ENCODE data around the gene AP2S1.
"Not testable (repeated sequence)": the region's sequence is repeated elsewhere in the genome, so short reads cannot be mapped to it uniquely, and the experiment has no call there.

AP2S1 gene

GRCh38 chr19:46840498-46840942, 10.1 kb downstream of the AP2S1 start:
- peak; percentile 43 for DNase-seq

GRCh38 chr19:46839752-46840497, 10.7 kb downstream of the AP2S1 start:
- DNase-seq = no peak

GRCh38 chr19:46838160-46838559, 12.5 kb downstream of the AP2S1 start:
- no peak for DNase-seq

- DNase-seq = no peak
These were observed 15.7 kb downstream of the AP2S1 start for GRCh38 chr19:46834984-46835383.

- no peak for DNase-seq
These were observed 16.5 kb downstream of the AP2S1 start for GRCh38 chr19:46834121-46834520.

- DNase-seq = no peak
These were observed 19.8 kb downstream of the AP2S1 start for GRCh38 chr19:46830864-46831263.

GRCh38 chr19:46828484-46828883, 22.2 kb downstream of the AP2S1 start:
- DNase-seq = no peak

- no peak for DNase-seq
These were observed 25.0 kb downstream of the AP2S1 start for GRCh38 chr19:46825731-46826055.

GRCh38 chr19:46824890-46825730, 25.5 kb downstream of the AP2S1 start:
- no peak for DNase-seq

- no peak for DNase-seq
These were observed 27.6 kb downstream of the AP2S1 start for GRCh38 chr19:46823049-46823448.

- not testable (repeated sequence) for DNase-seq
These were observed 28.2 kb downstream of the AP2S1 start for GRCh38 chr19:46822410-46822787.

GRCh38 chr19:46821512-46822409, 28.9 kb downstream of the AP2S1 start:
- DNase-seq = no peak

GRCh38 chr19:46818812-46819211, 31.8 kb downstream of the AP2S1 start:
- DNase-seq = no peak

- DNase-seq = no peak
These were observed 34.6 kb downstream of the AP2S1 start for GRCh38 chr19:46815833-46816627.

- DNase-seq = no peak
These were observed 36.7 kb downstream of the AP2S1 start for GRCh38 chr19:46813839-46814358.

- DNase-seq = no peak
These were observed 37.4 kb downstream of the AP2S1 start for GRCh38 chr19:46812977-46813838.

- no peak for DNase-seq
These were observed 40.9 kb downstream of the AP2S1 start for GRCh38 chr19:46809534-46810272.

GRCh38 chr19:46806656-46807055, 44.0 kb downstream of the AP2S1 start:
- DNase-seq = no peak

GRCh38 chr19:46804432-46804831, 46.2 kb downstream of the AP2S1 start:
- DNase-seq = not testable (repeated sequence)

GRCh38 chr19:46803555-46803954, 47.1 kb downstream of the AP2S1 start:
- no peak for DNase-seq

All from COR-L47 (cell line).